ENCODE data around the gene MYO5B. TPM values are rescaled to one million over a fixed set of nuclear protein-coding genes. Genes with fewer than 3 reads are reported as not detected.

MYO5B gene
- polyA plus RNA-seq, 1 of the 3 experiments (the other 2 are of a cell fraction): 1.3 TPM

DNA sequence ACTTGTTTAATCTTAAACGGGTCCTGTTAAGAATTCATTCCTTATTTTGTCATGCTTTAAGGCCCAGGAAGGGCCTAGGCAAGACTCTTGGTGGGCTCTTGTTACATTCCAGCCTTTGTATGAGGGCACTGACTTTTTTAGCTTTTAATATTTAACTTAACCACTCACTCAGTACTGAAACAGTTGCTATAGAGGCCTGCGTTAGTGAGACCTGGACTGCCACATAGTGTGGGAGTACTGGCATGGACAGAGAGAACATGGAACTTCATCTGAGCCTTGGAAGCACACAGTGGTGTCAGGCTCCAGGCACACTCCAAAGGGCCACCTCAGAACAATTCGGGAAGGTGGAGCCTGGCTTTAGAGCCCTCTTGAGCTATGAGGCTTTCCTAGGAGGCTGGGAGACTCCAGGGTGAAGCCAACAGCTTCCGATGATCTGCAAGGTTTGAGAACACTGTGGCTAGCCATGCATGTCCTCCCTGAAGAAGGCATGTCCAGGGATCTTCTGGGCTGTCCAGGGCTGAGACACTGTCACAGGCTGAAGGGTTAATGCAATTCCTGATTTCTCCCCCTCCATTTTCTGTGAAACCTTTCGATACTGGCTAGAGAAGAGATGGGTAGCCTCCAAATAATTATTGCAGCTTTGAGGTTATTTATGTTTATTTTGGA is 226.2 kb downstream of the MYO5B start:
- DNase-seq: no peak
- Histone ChIP-seq H3K9me3 (no peaks in the 10 kb centered on the region), H3K9ac (no peak overlapping the region), H2AFZ (ENCODE audit: low read depth) (no peak overlapping the region), H3K4me2 (no peak overlapping the region), H3K4me3 (ENCODE audit: low read depth in 2 of 2, low read length in 1 of 2) (no peak overlapping the region), H3K79me2 (ENCODE audit: insufficient read depth) (no peaks in the 10 kb centered on the region), H4K20me1 (ENCODE audit: insufficient read depth) (no peaks in the 10 kb centered on the region), H3K36me3 (replicated peaks in 1 of 2; ENCODE audit: control insufficient read depth in 1 of 2, insufficient read depth in 2 of 2, low read length in 1 of 2) (no peaks in the 10 kb centered on the region), H3K4me1 (ENCODE audit: control insufficient read depth in 1 of 2, insufficient read depth in 2 of 2, low read depth in 1 of 2, low read length in 1 of 2) (peaks cover 0 to 10% of the 10 kb centered on the region in 2 experiments; a peak in 2 of 4 replicates), H3K9me2 (no peaks in the 10 kb centered on the region), H3F3A (replicated peaks; ENCODE audit: insufficient read depth) (no peaks in the 10 kb centered on the region), H3K27me3 (ENCODE audit: insufficient read depth) (no peaks in the 10 kb centered on the region; the same call in 1 of the 2 replicates), H3K27ac (ENCODE audit: low read depth in 2 of 2, low read length in 1 of 2) (no peak overlapping the region)
- 35% methylated on average over 4 of the region's 5 CpGs for WGBS (ENCODE audit: low lambda C conversion rate)
- CTCF ChIA-PET: interaction anchor here (1.3 kb wide), 1 partner anchor 110 kb away, joined by 3 read pairs; no protein-coding TSS in a partner anchor
- TF ChIP-seq RXRA (IDR thresholded peaks at IDR 0.05; ENCODE audit: borderline replicate concordance, low read depth) (no peak), YY1 (IDR thresholded peaks at IDR 0.05; ENCODE audit: low read depth) (no peak), TEAD4 (IDR thresholded peaks at IDR 0.05; ENCODE audit: borderline replicate concordance, insufficient read depth) (no peak), PBX3 (IDR thresholded peaks at IDR 0.05) (no peak), POLR2AphosphoS5 (IDR thresholded peaks at IDR 0.05; ENCODE audit: low read depth, low read length) (no peak), USF1 (IDR thresholded peaks at IDR 0.05; ENCODE audit: borderline replicate concordance, low read depth) (no peak), RFX5 (IDR thresholded peaks at IDR 0.05; ENCODE audit: low read length) (no peak), USF2 (IDR thresholded peaks at IDR 0.05; ENCODE audit: borderline replicate concordance, low read depth, low read length) (no peak), CTCF (IDR thresholded peaks at IDR 0.05) (no peak), SMC3 (IDR thresholded peaks at IDR 0.05; ENCODE audit: low read depth, low read length) (no peak), RCOR1 (IDR thresholded peaks at IDR 0.05; ENCODE audit: low read length) (no peak), RAD21 (IDR thresholded peaks at IDR 0.05; ENCODE audit: low read length) (no peak), NFIC (IDR thresholded peaks at IDR 0.05; ENCODE audit: borderline replicate concordance) (no peak), MEF2A (IDR thresholded peaks at IDR 0.05; ENCODE audit: borderline replicate concordance, low read depth) (no peak), MXI1 (IDR thresholded peaks at IDR 0.05; ENCODE audit: low read depth, low read length) (no peak), GATA2 (CRISPR knock-in tag; IDR thresholded peaks at IDR 0.05) (no peak)
- POLR2A ChIA-PET: no interaction called here

Data from SK-N-SH (cell line).